Astrocyte (in vitro differentiated cells and primary cell): Measurements from ENCODE around the gene SPEM3.

Experiments
- CTCF ChIP-seq: IDR thresholded peaks from 2 replicates; pipeline ENCODE4 v1.5.1; 2011; ENCODE audit warnings: low read depth, mild to moderate bottlenecking, inconsistent platforms, low read length, moderate library complexity; ENCODE audit not compliant: insufficient read depth
- EZH2 ChIP-seq: IDR thresholded peaks from 2 replicates; pipeline ENCODE4 v1.6.1; 2012; ENCODE audit warnings: mild to moderate bottlenecking, low read length, inconsistent platforms; ENCODE audit not compliant: insufficient read depth

- TF ChIP-seq CTCF (no peak), EZH2 (no peak)
Measured at GRCh38 chr17:7418472-7419152, 10.0 kb upstream of the SPEM3 start.
